ENCODE measurements around the gene CILP. TPM values are rescaled to one million over a fixed set of nuclear protein-coding genes. Genes with fewer than 3 reads are reported as not detected.

Gene CILP
- total RNA-seq, 1 donor from 2014 or later = 129 TPM

DNA sequence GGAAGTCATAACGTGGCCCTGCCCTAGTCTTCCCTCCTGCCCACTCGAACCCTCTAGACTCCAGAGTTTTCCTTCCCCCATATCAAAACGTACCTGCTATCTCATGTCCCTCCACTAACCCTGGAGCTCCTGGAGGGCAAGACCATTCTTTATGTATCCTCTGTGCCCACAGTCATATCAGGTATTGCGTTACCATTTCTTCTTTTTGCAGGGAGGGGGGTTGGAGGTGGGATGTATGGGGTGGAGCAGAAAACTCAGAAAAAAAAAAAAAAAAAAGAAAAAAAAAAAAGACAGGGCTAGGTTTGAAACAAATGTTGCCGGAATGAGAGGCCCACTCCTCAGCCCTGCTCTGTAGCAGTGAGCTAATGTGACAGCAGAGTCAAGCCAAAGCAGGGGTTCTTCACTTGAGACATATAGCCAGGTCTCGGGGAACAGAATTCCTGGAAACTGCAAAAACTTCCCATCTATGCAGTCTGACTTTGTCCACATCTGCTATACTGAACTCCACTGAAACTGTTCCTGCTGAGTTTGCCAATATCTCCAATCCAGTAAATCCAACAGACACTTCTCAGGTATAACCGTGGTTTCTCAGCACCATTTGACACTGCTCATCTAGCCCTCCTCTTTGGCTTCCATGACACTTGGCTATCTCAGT is 44.3 kb upstream of the CILP start:
- no peak for DNase-seq (ENCODE audit: extremely low spot score in 2 of 2)
- H3K27me3 ChIP-seq = no peaks in the 10 kb centered on the region
- H3K36me3 ChIP-seq = peaks cover 0 to 4% of the 10 kb centered on the region in 2 donors
- TF ChIP-seq POLR2AphosphoS5 (IDR thresholded peaks at IDR 0.05; ENCODE audit: insufficient read depth in 1 of 2, low read depth in 1 of 2) = no peak
- no peak for TF ChIP-seq POLR2A (IDR thresholded peaks at IDR 0.05)
- TF ChIP-seq, protein P1, sequence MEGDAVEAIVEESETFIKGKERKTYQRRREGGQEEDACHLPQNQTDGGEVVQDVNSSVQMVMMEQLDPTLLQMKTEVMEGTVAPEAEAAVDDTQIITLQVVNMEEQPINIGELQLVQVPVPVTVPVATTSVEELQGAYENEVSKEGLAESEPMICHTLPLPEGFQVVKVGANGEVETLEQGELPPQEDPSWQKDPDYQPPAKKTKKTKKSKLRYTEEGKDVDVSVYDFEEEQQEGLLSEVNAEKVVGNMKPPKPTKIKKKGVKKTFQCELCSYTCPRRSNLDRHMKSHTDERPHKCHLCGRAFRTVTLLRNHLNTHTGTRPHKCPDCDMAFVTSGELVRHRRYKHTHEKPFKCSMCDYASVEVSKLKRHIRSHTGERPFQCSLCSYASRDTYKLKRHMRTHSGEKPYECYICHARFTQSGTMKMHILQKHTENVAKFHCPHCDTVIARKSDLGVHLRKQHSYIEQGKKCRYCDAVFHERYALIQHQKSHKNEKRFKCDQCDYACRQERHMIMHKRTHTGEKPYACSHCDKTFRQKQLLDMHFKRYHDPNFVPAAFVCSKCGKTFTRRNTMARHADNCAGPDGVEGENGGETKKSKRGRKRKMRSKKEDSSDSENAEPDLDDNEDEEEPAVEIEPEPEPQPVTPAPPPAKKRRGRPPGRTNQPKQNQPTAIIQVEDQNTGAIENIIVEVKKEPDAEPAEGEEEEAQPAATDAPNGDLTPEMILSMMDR (IDR thresholded peaks at IDR 0.05) = no peak
- no peak overlapping the region for H3K27ac ChIP-seq
- H3K4me3 ChIP-seq = no peak overlapping the region
- no peaks in the 10 kb centered on the region for H3K9me3 ChIP-seq
- intact Hi-C loops (cut with DNase I) = no loop called here
- peaks cover 55% of the 10 kb centered on the region for H3K4me1 ChIP-seq

DNA sequence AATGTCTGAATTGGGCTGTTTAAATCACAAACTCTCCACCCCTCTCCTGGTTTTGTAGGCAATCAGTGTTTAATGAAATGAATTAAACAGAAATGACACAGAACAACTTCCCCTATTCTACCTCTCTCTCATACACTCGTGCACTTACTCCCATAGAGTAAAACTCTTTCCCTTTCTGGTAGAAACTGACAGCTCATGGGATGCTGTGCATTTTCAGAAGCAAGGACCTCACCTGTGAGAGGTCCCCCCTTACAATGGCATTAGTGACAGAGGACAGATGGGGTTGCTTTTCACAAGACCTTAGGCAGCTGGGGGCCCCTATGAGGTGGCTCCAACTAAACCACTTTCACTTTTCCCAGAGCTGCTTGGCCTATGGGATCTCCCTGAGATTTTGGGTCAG is 43.5 kb upstream of the CILP start:
- TF ChIP-seq, protein P1 (IDR thresholded peaks at IDR 0.05) = no peak
- TF ChIP-seq POLR2A (IDR thresholded peaks at IDR 0.05) = no peak
- no peak for TF ChIP-seq POLR2AphosphoS5 (IDR thresholded peaks at IDR 0.05; ENCODE audit: insufficient read depth in 1 of 2, low read depth in 1 of 2)
- intact Hi-C loops (cut with DNase I) = no loop called here

DNA sequence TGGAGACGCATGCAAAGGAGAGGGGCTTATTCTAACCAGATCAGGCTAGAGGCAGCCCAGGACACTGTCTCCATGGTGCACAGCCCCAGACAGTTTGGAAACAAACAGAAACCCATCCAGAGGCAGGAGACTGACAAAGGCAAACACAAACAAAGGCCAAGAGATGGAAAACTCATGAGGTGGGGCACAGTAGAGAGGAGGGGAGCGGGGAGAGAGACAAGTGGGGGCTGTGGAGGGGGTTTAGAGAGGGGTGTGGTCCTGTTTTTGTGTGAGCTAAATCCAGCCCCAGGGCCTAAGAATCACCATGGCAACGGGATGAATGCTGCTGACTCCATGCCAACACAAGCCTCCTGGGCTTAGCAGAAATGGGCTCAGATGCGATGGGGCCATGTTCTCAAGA is 43.1 kb upstream of the CILP start:
- no peak for DNase-seq (ENCODE audit: extremely low spot score in 2 of 2)
- H3K27me3 ChIP-seq = no peaks in the 10 kb centered on the region
- no peak overlapping the region for H3K4me3 ChIP-seq
- H3K9me3 ChIP-seq = no peaks in the 10 kb centered on the region
- peaks cover 47% of the 10 kb centered on the region for H3K4me1 ChIP-seq
- TF ChIP-seq POLR2A (IDR thresholded peaks at IDR 0.05) (no peak), POLR2AphosphoS5 (IDR thresholded peaks at IDR 0.05; ENCODE audit: insufficient read depth in 1 of 2, low read depth in 1 of 2) (no peak)
- TF ChIP-seq, protein P1 (IDR thresholded peaks at IDR 0.05) = no peak
- H3K36me3 ChIP-seq = no peaks in the 10 kb centered on the region
- intact Hi-C loops (cut with DNase I) = no loop called here
- peak overlapping the region; percentile 27 for H3K27ac ChIP-seq

More for the DNA sequence above, 43.5 kb upstream of the CILP start:
- Histone ChIP-seq H3K4me3 (no peak overlapping the region), H3K27me3 (no peaks in the 10 kb centered on the region), H3K27ac (peak overlapping the region; percentile 13), H3K9me3 (no peaks in the 10 kb centered on the region), H3K4me1 (peaks cover 47% of the 10 kb centered on the region), H3K36me3 (no peaks in the 10 kb centered on the region)
- no peak for DNase-seq (ENCODE audit: extremely low spot score in 2 of 2)

DNA sequence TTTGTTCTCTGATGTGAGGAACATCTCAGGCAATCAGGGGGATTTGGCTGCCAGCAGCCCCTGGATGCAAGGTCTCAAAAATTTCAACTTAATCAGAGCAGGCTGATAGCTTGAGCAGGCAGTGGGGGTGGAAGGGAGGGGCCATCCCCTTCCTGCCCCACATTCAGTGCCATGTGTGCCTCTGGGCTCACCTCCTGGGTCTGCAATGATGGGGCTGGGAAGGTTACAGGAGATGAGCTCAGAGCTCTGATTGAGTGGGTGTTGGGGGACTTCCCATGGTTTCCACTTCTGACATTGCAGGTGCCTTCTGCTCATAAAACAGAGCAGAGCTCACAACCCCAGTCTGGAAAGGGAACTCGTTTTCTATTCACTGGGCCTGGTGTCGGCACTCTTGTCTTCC is 38.4 kb upstream of the CILP start:
- TF ChIP-seq, protein P1 (IDR thresholded peaks at IDR 0.05) = no peak
- no peak for TF ChIP-seq POLR2A (IDR thresholded peaks at IDR 0.05)
- TF ChIP-seq POLR2AphosphoS5 (IDR thresholded peaks at IDR 0.05; ENCODE audit: insufficient read depth in 1 of 2, low read depth in 1 of 2) = no peak
- Histone ChIP-seq H3K4me3 (no peak overlapping the region), H3K27me3 (no peaks in the 10 kb centered on the region), H3K27ac (no peak overlapping the region), H3K4me1 (peaks cover 35% of the 10 kb centered on the region), H3K36me3 (no peaks in the 10 kb centered on the region), H3K9me3 (no peaks in the 10 kb centered on the region)
- intact Hi-C loops (cut with DNase I) = loop anchor here (10.0 kb wide), 1 partner anchor 685 kb away; no protein-coding TSS in a partner anchor
- DNase-seq (ENCODE audit: extremely low spot score in 2 of 2) = no peak

DNA sequence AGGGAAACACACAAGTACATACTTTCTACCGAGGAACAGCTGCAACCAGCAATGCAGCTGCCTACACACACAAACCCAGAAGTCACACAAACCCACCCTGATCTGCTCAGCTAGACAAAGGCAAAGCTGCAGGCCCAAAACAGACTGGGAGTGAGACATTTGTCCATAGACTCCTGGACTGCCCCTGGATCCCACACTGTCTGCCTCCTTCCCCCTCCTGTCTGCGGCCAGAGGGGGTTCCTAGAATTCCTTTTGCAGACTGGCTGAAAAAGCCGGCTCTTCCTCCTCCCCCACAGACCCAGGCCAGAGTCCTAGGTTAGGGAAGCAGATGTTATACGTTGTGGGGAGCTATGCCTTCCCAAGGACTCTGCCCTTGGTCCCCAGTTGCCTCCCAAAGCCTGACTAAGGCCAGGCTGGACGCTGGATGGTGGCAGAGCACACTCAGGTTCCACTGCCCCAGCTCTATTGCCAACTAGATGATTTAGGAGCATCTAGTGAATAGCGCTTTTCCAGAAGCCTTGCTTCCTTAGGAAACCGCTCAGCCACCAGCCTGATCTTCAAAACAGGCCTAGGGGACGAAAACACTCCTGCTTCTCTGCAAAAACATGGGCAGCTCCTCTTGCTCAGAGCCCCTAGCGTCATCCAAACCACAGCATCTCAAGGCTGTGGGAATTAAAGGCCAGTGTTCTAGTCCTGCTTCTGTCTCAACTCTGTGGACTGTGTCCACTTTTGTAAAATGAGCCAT is 37.4 kb upstream of the CILP start:
- H3K9me3 ChIP-seq = no peaks in the 10 kb centered on the region
- no peaks in the 10 kb centered on the region for H3K27me3 ChIP-seq
- TF ChIP-seq, protein P1 (IDR thresholded peaks at IDR 0.05) = no peak
- TF ChIP-seq POLR2A (IDR thresholded peaks at IDR 0.05) (no peak), POLR2AphosphoS5 (IDR thresholded peaks at IDR 0.05; ENCODE audit: insufficient read depth in 1 of 2, low read depth in 1 of 2) (no peak)
- no peak for DNase-seq (ENCODE audit: extremely low spot score in 2 of 2)
- H3K4me3 ChIP-seq = no peak overlapping the region
- intact Hi-C loops (cut with DNase I) = loop anchor here (10.0 kb wide), 1 partner anchor 684 kb away; no protein-coding TSS in a partner anchor
- H3K4me1 ChIP-seq = peaks cover 27% of the 10 kb centered on the region
- H3K27ac ChIP-seq = peak overlapping the region; percentile 24
- H3K36me3 ChIP-seq = no peaks in the 10 kb centered on the region

All from vagina (tissue), 2 donors.